ENCODE data around the gene FUBP3.

FUBP3 gene

GRCh38 chr9:130654879-130655278 lies 75.5 kb downstream of the FUBP3 start:
- H3K4me1 ChIP-seq (ENCODE audit: control insufficient read depth in 1 of 2, insufficient read depth in 1 of 2, low read depth in 1 of 2, low read length in 1 of 2), result no peaks in the 10 kb centered on the region
- H3K36me3 ChIP-seq, result no peaks in the 10 kb centered on the region
- H3K4me3 ChIP-seq (ENCODE audit: low read depth in 1 of 2, low read length in 1 of 2), result no peak overlapping the region
- no peak overlapping the region for H3K27ac ChIP-seq
- TF ChIP-seq CTCF (IDR thresholded peaks at IDR 0.05), result no peak
- H3K9me3 ChIP-seq, result no peaks in the 10 kb centered on the region
- H3K27me3 ChIP-seq, result peaks cover 90% of the 10 kb centered on the region

GRCh38 chr9:130658893-130659698 lies 79.7 kb downstream of the FUBP3 start:
- no peak for TF ChIP-seq CTCF (IDR thresholded peaks at IDR 0.05)
- H3K4me3 ChIP-seq (ENCODE audit: low read depth in 1 of 2, low read length in 1 of 2), result no peak overlapping the region
- H3K27me3 ChIP-seq, result peaks cover 100% of the 10 kb centered on the region
- no peaks in the 10 kb centered on the region for H3K9me3 ChIP-seq
- peaks cover 0 to 12% of the 10 kb centered on the region in 2 experiments for H3K4me1 ChIP-seq (ENCODE audit: control insufficient read depth in 1 of 2, insufficient read depth in 1 of 2, low read depth in 1 of 2, low read length in 1 of 2)
- H3K27ac ChIP-seq, result no peak overlapping the region
- H3K36me3 ChIP-seq, result no peaks in the 10 kb centered on the region

DNA sequence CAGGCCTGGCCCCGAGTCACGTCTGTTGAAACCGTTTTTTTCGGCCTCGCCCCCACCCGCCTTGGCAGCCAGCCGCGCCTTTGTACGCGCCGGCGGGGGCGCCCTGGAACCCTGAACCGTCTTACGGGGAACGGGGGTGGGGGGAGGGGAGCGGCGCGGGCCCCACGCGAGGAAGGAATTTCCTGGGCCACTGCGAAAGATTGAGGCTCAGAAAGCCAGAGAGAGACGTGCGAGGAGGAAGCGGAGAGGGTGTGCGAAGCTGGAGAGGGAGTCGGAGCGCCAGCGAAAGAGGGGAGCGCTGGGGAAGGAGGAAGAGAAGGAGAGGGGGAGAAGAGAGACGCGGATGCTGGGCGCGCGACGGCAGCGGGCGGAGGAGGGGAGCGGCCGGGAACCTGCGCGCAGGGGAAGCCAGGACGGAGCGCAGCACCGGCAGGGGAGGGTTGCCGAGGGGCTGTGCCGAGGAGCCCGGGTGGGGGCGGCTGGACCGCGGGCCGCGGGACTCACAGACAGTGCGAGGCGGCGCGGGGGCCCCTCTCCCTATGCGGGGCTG lies 80.4 kb downstream of the FUBP3 start:
- peaks cover 100% of the 10 kb centered on the region for H3K27me3 ChIP-seq
- H3K4me3 ChIP-seq (ENCODE audit: low read depth in 1 of 2, low read length in 1 of 2), result no peak overlapping the region
- H3K27ac ChIP-seq, result no peak overlapping the region
- no peaks in the 10 kb centered on the region for H3K9me3 ChIP-seq
- no peak for TF ChIP-seq CTCF (IDR thresholded peaks at IDR 0.05)
- no peaks in the 10 kb centered on the region for H3K36me3 ChIP-seq
- peaks cover 0 to 15% of the 10 kb centered on the region in 2 experiments for H3K4me1 ChIP-seq (ENCODE audit: control insufficient read depth in 1 of 2, insufficient read depth in 1 of 2, low read depth in 1 of 2, low read length in 1 of 2)

GRCh38 chr9:130660326-130660682 lies 80.9 kb downstream of the FUBP3 start:
- Histone ChIP-seq H3K27me3 (peaks cover 100% of the 10 kb centered on the region), H3K4me3 (ENCODE audit: low read depth in 1 of 2, low read length in 1 of 2) (no peak overlapping the region), H3K4me1 (ENCODE audit: control insufficient read depth in 1 of 2, insufficient read depth in 1 of 2, low read depth in 1 of 2, low read length in 1 of 2) (peaks cover 0 to 16% of the 10 kb centered on the region in 2 experiments), H3K36me3 (no peaks in the 10 kb centered on the region), H3K27ac (no peak overlapping the region), H3K9me3 (no peaks in the 10 kb centered on the region)
- TF ChIP-seq CTCF (IDR thresholded peaks at IDR 0.05), result no peak

GRCh38 chr9:130660683-130661450 lies 81.5 kb downstream of the FUBP3 start:
- Histone ChIP-seq H3K4me1 (ENCODE audit: control insufficient read depth in 1 of 2, insufficient read depth in 1 of 2, low read depth in 1 of 2, low read length in 1 of 2) (peaks cover 0 to 16% of the 10 kb centered on the region in 2 experiments), H3K9me3 (no peaks in the 10 kb centered on the region), H3K27me3 (peaks cover 100% of the 10 kb centered on the region), H3K36me3 (no peaks in the 10 kb centered on the region), H3K4me3 (ENCODE audit: low read depth in 1 of 2, low read length in 1 of 2) (no peak overlapping the region), H3K27ac (no peak overlapping the region)
- no peak for TF ChIP-seq CTCF (IDR thresholded peaks at IDR 0.05)

Data from neutrophil (primary cell).